HFFc6 (cell line): ENCODE data around the gene KBTBD12. TPM values are rescaled to one million over a fixed set of nuclear protein-coding genes. Genes with fewer than 3 reads are reported as not detected.

Experiments used
- DNase-seq: peaks from one replicate; pipeline ENCODE4 v3.0.0-alpha.2; 2018
- H3K27ac Mint-ChIP-seq: 2 replicates; pipeline ENCODE4 v1.8.0; 2020; ENCODE audit warnings: mild to moderate bottlenecking, mixed read lengths
- H3K27me3 Mint-ChIP-seq: 2 replicates; pipeline ENCODE4 v1.8.0; 2021; ENCODE audit warnings: mild to moderate bottlenecking, moderate library complexity, mixed read lengths; ENCODE audit not compliant: insufficient read depth
- H3K36me3 Mint-ChIP-seq: 2 replicates; pipeline ENCODE4 v1.8.0; 2021; ENCODE audit warnings: low read depth, mixed read lengths
- H3K4me1 Mint-ChIP-seq: 2 replicates; pipeline ENCODE4 v1.8.0; 2020; ENCODE audit warnings: low read depth, mixed read lengths
- H3K4me3 Mint-ChIP-seq: 2 replicates; pipeline ENCODE4 v1.8.0; 2020; ENCODE audit warnings: mild to moderate bottlenecking, moderate library complexity, mixed read lengths
- H3K9me3 Mint-ChIP-seq: 2 replicates; pipeline ENCODE4 v1.8.0; 2020; ENCODE audit warnings: mild to moderate bottlenecking, mixed read lengths
- total RNA-seq, 6 experiments: library from RNA; stranded (reverse); fragmentation: NEBNext Ultra II Directional; extraction: Animal tissue kit (Norgen Biotek cat#: 25700); gene quantifications; 2 replicates in 1 of 6; 3 replicates in 5 of 6; pipeline ENCODE4 v1.2.3, GENCODE V29; 2021
- TF ChIP-seq, protein P1 (sequence below): fragments of 200-600 bp; sonication (generic); IDR thresholded peaks from 2 replicates; pipeline ENCODE4 v1.5.0; 2021; ENCODE audit warnings: antibody characterized with exemption, mild to moderate bottlenecking

KBTBD12 gene
- total RNA-seq, 6 experiments from 2014 or later: not detected

- Mint-ChIP-seq H3K36me3 (no peaks in the 10 kb centered on the region), H3K27ac (no peak overlapping the region), H3K4me1 (no peaks in the 10 kb centered on the region), H3K4me3 (no peak overlapping the region), H3K9me3 (peaks cover 9% of the 10 kb centered on the region), H3K27me3 (peaks cover 38% of the 10 kb centered on the region)
- DNase-seq: no peak
- TF ChIP-seq, protein P1, sequence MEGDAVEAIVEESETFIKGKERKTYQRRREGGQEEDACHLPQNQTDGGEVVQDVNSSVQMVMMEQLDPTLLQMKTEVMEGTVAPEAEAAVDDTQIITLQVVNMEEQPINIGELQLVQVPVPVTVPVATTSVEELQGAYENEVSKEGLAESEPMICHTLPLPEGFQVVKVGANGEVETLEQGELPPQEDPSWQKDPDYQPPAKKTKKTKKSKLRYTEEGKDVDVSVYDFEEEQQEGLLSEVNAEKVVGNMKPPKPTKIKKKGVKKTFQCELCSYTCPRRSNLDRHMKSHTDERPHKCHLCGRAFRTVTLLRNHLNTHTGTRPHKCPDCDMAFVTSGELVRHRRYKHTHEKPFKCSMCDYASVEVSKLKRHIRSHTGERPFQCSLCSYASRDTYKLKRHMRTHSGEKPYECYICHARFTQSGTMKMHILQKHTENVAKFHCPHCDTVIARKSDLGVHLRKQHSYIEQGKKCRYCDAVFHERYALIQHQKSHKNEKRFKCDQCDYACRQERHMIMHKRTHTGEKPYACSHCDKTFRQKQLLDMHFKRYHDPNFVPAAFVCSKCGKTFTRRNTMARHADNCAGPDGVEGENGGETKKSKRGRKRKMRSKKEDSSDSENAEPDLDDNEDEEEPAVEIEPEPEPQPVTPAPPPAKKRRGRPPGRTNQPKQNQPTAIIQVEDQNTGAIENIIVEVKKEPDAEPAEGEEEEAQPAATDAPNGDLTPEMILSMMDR: no peak
Measured at GRCh38 chr3:127997016-127997415, 82.0 kb downstream of the KBTBD12 start.

DNA sequence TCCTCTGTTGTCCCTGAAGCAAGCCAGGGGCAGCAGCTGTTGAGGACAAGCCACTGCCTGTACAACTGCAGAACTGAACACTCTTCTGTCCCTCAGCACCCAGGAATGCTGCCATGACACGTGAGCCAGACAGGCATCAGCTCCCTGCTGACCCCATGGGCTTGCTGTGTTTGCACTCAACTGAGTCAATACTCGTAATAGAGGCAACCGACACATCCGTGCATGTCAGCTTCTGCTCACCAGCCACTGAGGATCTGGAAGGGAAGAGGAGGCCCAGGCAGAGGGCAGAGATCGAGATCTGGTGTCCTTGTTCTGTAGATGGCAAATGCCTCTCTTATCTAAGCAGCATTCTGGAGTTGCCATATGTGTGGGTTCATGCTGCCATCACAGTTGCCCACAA, 82.9 kb downstream of the KBTBD12 start:
- Mint-ChIP-seq H3K4me1 (no peaks in the 10 kb centered on the region), H3K9me3 (peaks cover 9% of the 10 kb centered on the region), H3K27me3 (peaks cover 42% of the 10 kb centered on the region), H3K27ac (no peak overlapping the region), H3K36me3 (no peaks in the 10 kb centered on the region), H3K4me3 (no peak overlapping the region)
- TF ChIP-seq, protein P1: no peak
- DNase-seq: no peak

- H3K36me3 Mint-ChIP-seq: no peaks in the 10 kb centered on the region
- peaks cover 46% of the 10 kb centered on the region for H3K27me3 Mint-ChIP-seq
- peaks cover 9% of the 10 kb centered on the region for H3K9me3 Mint-ChIP-seq
- TF ChIP-seq, protein P1: no peak
- no peak overlapping the region for H3K27ac Mint-ChIP-seq
- H3K4me3 Mint-ChIP-seq: no peak overlapping the region
- no peak for DNase-seq
- no peaks in the 10 kb centered on the region for H3K4me1 Mint-ChIP-seq
Measured at GRCh38 chr3:127998596-127998995, 83.6 kb downstream of the KBTBD12 start.

GRCh38 chr3:127999509-128000106, 84.6 kb downstream of the KBTBD12 start:
- H3K9me3 Mint-ChIP-seq: peaks cover 9% of the 10 kb centered on the region
- no peak for DNase-seq
- no peak overlapping the region for H3K4me3 Mint-ChIP-seq
- no peaks in the 10 kb centered on the region for H3K36me3 Mint-ChIP-seq
- TF ChIP-seq, protein P1: no peak
- no peaks in the 10 kb centered on the region for H3K4me1 Mint-ChIP-seq
- peaks cover 53% of the 10 kb centered on the region for H3K27me3 Mint-ChIP-seq
- no peak overlapping the region for H3K27ac Mint-ChIP-seq

DNA sequence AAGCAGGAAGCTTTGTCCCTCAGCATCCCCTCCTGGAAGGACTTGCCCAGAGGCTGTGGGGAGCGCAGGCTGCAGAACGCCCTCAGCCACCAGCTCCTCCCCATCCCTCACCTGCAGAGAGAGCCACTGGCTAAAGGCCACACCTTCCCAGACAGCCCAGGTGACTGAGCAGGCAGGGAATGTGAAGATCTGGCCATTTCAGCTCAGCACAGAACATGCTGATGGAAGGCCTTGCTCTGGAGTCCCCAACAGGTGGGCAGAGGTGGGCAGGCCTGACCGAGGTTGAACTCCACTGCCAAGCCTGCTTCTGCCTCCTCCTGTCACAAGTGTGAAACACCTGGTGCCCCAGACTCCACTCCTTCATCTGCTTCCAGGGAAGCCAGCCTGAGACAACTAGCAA, 86.5 kb downstream of the KBTBD12 start:
- no peak for DNase-seq
- Mint-ChIP-seq H3K27ac (no peak overlapping the region), H3K9me3 (peaks cover 9% of the 10 kb centered on the region), H3K4me1 (no peaks in the 10 kb centered on the region), H3K4me3 (no peak overlapping the region), H3K27me3 (peaks cover 45% of the 10 kb centered on the region), H3K36me3 (no peaks in the 10 kb centered on the region)
- TF ChIP-seq, protein P1: no peak
